GM12891 (cell line): Measurements from ENCODE around the gene ROR1.

Source experiments
- PAX5 ChIP-seq: IDR thresholded peaks from 2 replicates; pipeline ENCODE4 v1.6.1; 2011; ENCODE audit warnings: low read length, moderate library complexity, mild to moderate bottlenecking; ENCODE audit not compliant: insufficient read depth, severe bottlenecking
- POLR2A ChIP-seq: IDR thresholded peaks from 2 replicates; pipeline ENCODE4 v1.6.1; 2011; ENCODE audit warnings: low read depth, low read length, control low read depth
- POLR2AphosphoS5 ChIP-seq: IDR thresholded peaks from 2 replicates; pipeline ENCODE4 v1.6.1; 2011; ENCODE audit warnings: low read depth, low read length, control low read depth
- SPI1 ChIP-seq: IDR thresholded peaks from 2 replicates; pipeline ENCODE4 v1.6.1; 2011; ENCODE audit warnings: low read depth, low read length, control low read depth
- TAF1 ChIP-seq: IDR thresholded peaks from 2 replicates; pipeline ENCODE4 v1.6.1; 2011; ENCODE audit warnings: low read depth, low read length, control low read depth

GRCh38 chr1:63914706-63915105, 140.9 kb downstream of the ROR1 start:
- TF ChIP-seq POLR2A (no peak), TAF1 (no peak), POLR2AphosphoS5 (no peak), PAX5 (no peak), SPI1 (no peak)
